ENCODE data around the gene ATP13A4. TPM values are rescaled to one million over a fixed set of nuclear protein-coding genes. Genes with fewer than 3 reads are reported as not detected.

Gene ATP13A4
- polyA plus RNA-seq, 3 donors, result 0.08 to 0.21 (median 0.19) TPM

- no peak for DNase-seq
- Histone ChIP-seq H3K9me3 (replicated peaks in 1 of 2; ENCODE audit: control insufficient read depth in 1 of 2, insufficient read depth in 1 of 2, low read length in 2 of 2) (peaks cover 0 to 8% of the 10 kb centered on the region in 2 donors), H3K4me1 (ENCODE audit: control insufficient read depth in 1 of 2, insufficient read depth in 2 of 2, low read length in 2 of 2) (no peaks in the 10 kb centered on the region), H2AFZ (ENCODE audit: insufficient read depth, low read depth, low read length, poor library complexity, severe bottlenecking) (no peak overlapping the region), H3K27me3 (ENCODE audit: control insufficient read depth in 2 of 2, insufficient read depth in 2 of 2, low read length in 2 of 2) (no peaks in the 10 kb centered on the region), H3K27ac (ENCODE audit: low read depth in 1 of 2, low read length in 2 of 2) (no peak overlapping the region), H3K4me2 (replicated peaks; ENCODE audit: extremely low read depth, low read length, poor library complexity, severe bottlenecking) (no peak overlapping the region), H3K36me3 (replicated peaks in 1 of 2; ENCODE audit: control insufficient read depth in 1 of 2, insufficient read depth in 2 of 2, low read length in 2 of 2) (no peaks in the 10 kb centered on the region), H3K4me3 (replicated peaks in 1 of 3; ENCODE audit: low read depth in 2 of 3, low read length in 3 of 3) (no peak overlapping the region), H3K79me2 (ENCODE audit: insufficient read depth, low read length) (no peaks in the 10 kb centered on the region), H4K20me1 (ENCODE audit: insufficient read depth, low read length) (no peaks in the 10 kb centered on the region), H3K9ac (ENCODE audit: insufficient read depth, low read length, poor library complexity, severe bottlenecking) (no peak overlapping the region)
- H3K36me3 Mint-ChIP-seq, result no peaks in the 10 kb centered on the region
- intact Hi-C loops (cut with micrococcal nuclease), result no loop called here
- no peaks in the 10 kb centered on the region for H3K4me1 Mint-ChIP-seq
- WGBS (ENCODE audit: insufficient coverage), result 80% methylated on average over 1 of the region's 2 CpGs
- H3K4me3 Mint-ChIP-seq, result no peak overlapping the region
- H3K27ac Mint-ChIP-seq, result no peak overlapping the region
- TF ChIP-seq, protein P1, sequence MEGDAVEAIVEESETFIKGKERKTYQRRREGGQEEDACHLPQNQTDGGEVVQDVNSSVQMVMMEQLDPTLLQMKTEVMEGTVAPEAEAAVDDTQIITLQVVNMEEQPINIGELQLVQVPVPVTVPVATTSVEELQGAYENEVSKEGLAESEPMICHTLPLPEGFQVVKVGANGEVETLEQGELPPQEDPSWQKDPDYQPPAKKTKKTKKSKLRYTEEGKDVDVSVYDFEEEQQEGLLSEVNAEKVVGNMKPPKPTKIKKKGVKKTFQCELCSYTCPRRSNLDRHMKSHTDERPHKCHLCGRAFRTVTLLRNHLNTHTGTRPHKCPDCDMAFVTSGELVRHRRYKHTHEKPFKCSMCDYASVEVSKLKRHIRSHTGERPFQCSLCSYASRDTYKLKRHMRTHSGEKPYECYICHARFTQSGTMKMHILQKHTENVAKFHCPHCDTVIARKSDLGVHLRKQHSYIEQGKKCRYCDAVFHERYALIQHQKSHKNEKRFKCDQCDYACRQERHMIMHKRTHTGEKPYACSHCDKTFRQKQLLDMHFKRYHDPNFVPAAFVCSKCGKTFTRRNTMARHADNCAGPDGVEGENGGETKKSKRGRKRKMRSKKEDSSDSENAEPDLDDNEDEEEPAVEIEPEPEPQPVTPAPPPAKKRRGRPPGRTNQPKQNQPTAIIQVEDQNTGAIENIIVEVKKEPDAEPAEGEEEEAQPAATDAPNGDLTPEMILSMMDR (IDR thresholded peaks at IDR 0.05), result no peak
- peaks cover 0 to 18% (median 6%) of the 10 kb centered on the region in 7 donors for H3K9me3 Mint-ChIP-seq
- peaks cover 0 to 2% (median 0%) of the 10 kb centered on the region in 3 donors for H3K27me3 Mint-ChIP-seq (ENCODE audit: low read depth in 3 of 3)
Measured at GRCh38 chr3:193389335-193389734, 165.4 kb downstream of the ATP13A4 start.

DNA sequence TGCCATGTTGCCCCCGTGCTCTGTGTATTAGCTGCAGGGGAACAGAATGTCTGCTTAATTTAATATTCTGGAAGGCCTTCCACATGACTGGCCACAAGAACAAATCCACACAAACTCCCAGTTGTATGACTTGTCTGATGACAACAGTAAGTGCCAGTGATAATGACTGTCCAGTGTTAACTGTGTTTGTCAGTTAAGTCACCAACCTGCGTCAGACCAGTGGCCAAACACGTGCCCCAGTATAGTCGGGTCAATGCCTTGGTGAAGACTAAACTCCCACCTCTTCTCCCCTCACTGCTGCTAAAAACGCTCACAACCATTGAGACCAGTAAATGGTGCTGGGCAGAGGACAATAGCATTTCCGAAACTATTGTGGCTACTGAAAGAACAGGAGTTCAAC is 166.3 kb downstream of the ATP13A4 start:
- no peak overlapping the region for H3K27ac Mint-ChIP-seq
- H3K27me3 Mint-ChIP-seq (ENCODE audit: low read depth in 3 of 3), result peaks cover 0 to 2% (median 0%) of the 10 kb centered on the region in 3 donors
- H3K9me3 ChIP-seq (replicated peaks in 1 of 2; ENCODE audit: control insufficient read depth in 1 of 2, insufficient read depth in 1 of 2, low read length in 2 of 2), result peaks cover 0 to 8% of the 10 kb centered on the region in 2 donors
- 67% methylated on average over 1 of the region's 6 CpGs for WGBS (ENCODE audit: insufficient coverage)
- no peak overlapping the region for H3K27ac ChIP-seq (ENCODE audit: low read depth in 1 of 2, low read length in 2 of 2)
- no peaks in the 10 kb centered on the region for H3K27me3 ChIP-seq (ENCODE audit: control insufficient read depth in 2 of 2, insufficient read depth in 2 of 2, low read length in 2 of 2)
- H3K9ac ChIP-seq (ENCODE audit: insufficient read depth, low read length, poor library complexity, severe bottlenecking), result no peak overlapping the region
- DNase-seq, result no peak
- peaks cover 1 to 14% (median 6%) of the 10 kb centered on the region in 7 donors for H3K9me3 Mint-ChIP-seq
- H3K36me3 Mint-ChIP-seq, result no peaks in the 10 kb centered on the region
- TF ChIP-seq, protein P1 (IDR thresholded peaks at IDR 0.05), result no peak
- H3K4me1 ChIP-seq (ENCODE audit: control insufficient read depth in 1 of 2, insufficient read depth in 2 of 2, low read length in 2 of 2), result no peaks in the 10 kb centered on the region
- H3K4me3 ChIP-seq (replicated peaks in 1 of 3; ENCODE audit: low read depth in 2 of 3, low read length in 3 of 3), result no peak overlapping the region
- intact Hi-C loops (cut with micrococcal nuclease), result no loop called here
- no peak overlapping the region for H2AFZ ChIP-seq (ENCODE audit: insufficient read depth, low read depth, low read length, poor library complexity, severe bottlenecking)
- no peak overlapping the region for H3K4me2 ChIP-seq (replicated peaks; ENCODE audit: extremely low read depth, low read length, poor library complexity, severe bottlenecking)
- H4K20me1 ChIP-seq (ENCODE audit: insufficient read depth, low read length), result no peaks in the 10 kb centered on the region
- H3K36me3 ChIP-seq (replicated peaks in 1 of 2; ENCODE audit: control insufficient read depth in 1 of 2, insufficient read depth in 2 of 2, low read length in 2 of 2), result no peaks in the 10 kb centered on the region
- H3K4me3 Mint-ChIP-seq, result no peak overlapping the region
- H3K4me1 Mint-ChIP-seq, result no peaks in the 10 kb centered on the region
- no peaks in the 10 kb centered on the region for H3K79me2 ChIP-seq (ENCODE audit: insufficient read depth, low read length)

Data from CD14-positive monocyte (primary cell).